ENCODE measurements around the gene ADARB1. TPM values are rescaled to one million over a fixed set of nuclear protein-coding genes. Genes with fewer than 3 reads are reported as not detected.

ADARB1 gene
- total RNA-seq, 4 donors from 2014 or later, result 18.2 to 57.6 (median 32.0) TPM

GRCh38 chr21:45162115-45162514, 87.7 kb downstream of the ADARB1 start:
- WGBS, 2 donors, result 77 to 94% methylated on average over 8 of the region's 8 CpGs
- no peak for DNase-seq (ENCODE audit: low spot score in 2 of 2)
- no peak for TF ChIP-seq EP300 (IDR thresholded peaks at IDR 0.05)
- no peak for TF ChIP-seq CTCF (IDR thresholded peaks at IDR 0.05)
- Histone ChIP-seq H3K4me1 (peaks cover 0 to 17% (median 0%) of the 10 kb centered on the region in 4 donors), H3K36me3 (peaks cover 0 to 5% (median 0%) of the 10 kb centered on the region in 3 donors), H3K27me3 (no peaks in the 10 kb centered on the region), H3K27ac (no peak overlapping the region), H3K4me3 (no peak overlapping the region), H3K9me3 (no peaks in the 10 kb centered on the region)

- no peak for DNase-seq (ENCODE audit: low spot score in 2 of 2)
- no peak for TF ChIP-seq CTCF (IDR thresholded peaks at IDR 0.05)
- no peak for TF ChIP-seq EP300 (IDR thresholded peaks at IDR 0.05)
- no peak for TF ChIP-seq POLR2A (IDR thresholded peaks at IDR 0.05)
- Histone ChIP-seq H3K4me3 (no peak overlapping the region), H3K4me1 (peaks cover 0 to 24% (median 0%) of the 10 kb centered on the region in 4 donors), H3K9me3 (no peaks in the 10 kb centered on the region), H3K27me3 (no peaks in the 10 kb centered on the region), H3K36me3 (peaks cover 0 to 5% (median 0%) of the 10 kb centered on the region in 3 donors), H3K27ac (peak overlapping the region in 1 of 4 donors; percentile 69)
- 88% methylated on average over 5 of the region's 5 CpGs for WGBS, 2 donors
Measured at GRCh38 chr21:45162809-45163208, 88.4 kb downstream of the ADARB1 start.

GRCh38 chr21:45163413-45164123, 89.2 kb downstream of the ADARB1 start:
- WGBS, 2 donors, result 80 to 81% methylated on average over 11 to 12 of the region's 12 CpGs
- Histone ChIP-seq H3K27ac (peak overlapping the region in 3 of 4 donors; percentile 41 to 69 (median 51)), H3K4me1 (peaks cover 0 to 30% (median 0%) of the 10 kb centered on the region in 4 donors), H3K27me3 (no peaks in the 10 kb centered on the region), H3K9me3 (no peaks in the 10 kb centered on the region), H3K36me3 (peaks cover 0 to 5% (median 0%) of the 10 kb centered on the region in 3 donors), H3K4me3 (no peak overlapping the region)
- no peak for TF ChIP-seq EP300 (IDR thresholded peaks at IDR 0.05)
- TF ChIP-seq CTCF (IDR thresholded peaks at IDR 0.05), result no peak
- TF ChIP-seq POLR2A (IDR thresholded peaks at IDR 0.05), result no peak
- DNase-seq (ENCODE audit: low spot score in 2 of 2), result no peak

- Histone ChIP-seq H3K27ac (peak overlapping the region in 3 of 4 donors; percentile 41 to 69 (median 51)), H3K36me3 (peaks cover 0 to 5% (median 0%) of the 10 kb centered on the region in 3 donors), H3K4me3 (no peak overlapping the region), H3K27me3 (no peaks in the 10 kb centered on the region), H3K9me3 (no peaks in the 10 kb centered on the region), H3K4me1 (peaks cover 0 to 35% (median 4%) of the 10 kb centered on the region in 4 donors)
- TF ChIP-seq EP300 (IDR thresholded peaks at IDR 0.05), result no peak
- no peak for DNase-seq (ENCODE audit: low spot score in 2 of 2)
- 43 to 47% methylated on average over 12 of the region's 12 CpGs for WGBS, 2 donors
Measured at GRCh38 chr21:45164124-45164511, 89.7 kb downstream of the ADARB1 start.

- Histone ChIP-seq H3K4me1 (peaks cover 0 to 42% (median 8%) of the 10 kb centered on the region in 4 donors), H3K36me3 (peaks cover 0 to 5% (median 0%) of the 10 kb centered on the region in 3 donors), H3K27ac (peak overlapping the region in 3 of 4 donors; percentile 32 to 69 (median 51)), H3K27me3 (no peaks in the 10 kb centered on the region), H3K4me3 (no peak overlapping the region), H3K9me3 (no peaks in the 10 kb centered on the region)
- TF ChIP-seq EP300 (IDR thresholded peaks at IDR 0.05) (no peak), CTCF (IDR thresholded peaks at IDR 0.05) (no peak), POLR2A (IDR thresholded peaks at IDR 0.05) (no peak)
- no peak for DNase-seq (ENCODE audit: low spot score in 2 of 2)
- whole genome bisulfite sequencing, 2 donors, result 85 to 92% methylated on average over 6 of the region's 6 CpGs
Measured at GRCh38 chr21:45164838-45165237, 90.5 kb downstream of the ADARB1 start.

All from tibial nerve (tissue), 4 donors.